B cell (primary cell): Measurements from ENCODE around the gene STYXL1. TPM values are rescaled to one million over a fixed set of nuclear protein-coding genes. Genes with fewer than 3 reads are reported as not detected.
"Not testable (repeated sequence)": the region's sequence is repeated elsewhere in the genome, so short reads cannot be mapped to it uniquely, and the experiment has no call there.

Experiments used
- ATAC-seq: fragments of 200-7000 bp; cut with Tn5 transposase; one replicate; pipeline ENCODE4 v1.10.0; 2021; ENCODE audit warnings: low read depth, mild to moderate bottlenecking, moderate number of reproducible peaks, moderate library complexity
- CTCF ChIA-PET: fragments of 350-600 bp; sonication (Branson Sonifier 250); formaldehyde crosslinking; loops from one replicate; lab custom pipeline; 2021; ENCODE audit warnings: antibody characterized with exemption, inconsistent platforms; lab: Charles Lee
- POLR2A ChIA-PET: fragments of 350-600 bp; sonication (Branson Sonifier 250); formaldehyde crosslinking; loops from one replicate; lab custom pipeline; 2021; ENCODE audit warnings: antibody characterized with exemption; lab: Charles Lee
- DNase-seq: peaks from one replicate; pipeline ENCODE4 v3.0.0; 2013
- H2AFZ ChIP-seq: 2 replicates; pipeline ENCODE4 v1.6.1; 2012; ENCODE audit warnings: mild to moderate bottlenecking, low read depth, low read length; ENCODE audit not compliant: insufficient read depth, poor library complexity, severe bottlenecking
- H3K27ac ChIP-seq, 2 donors: 1 replicate in 1 of 2; 2 replicates in 1 of 2; pipeline ENCODE4 v1.5.1; 2012 to 2013; ENCODE audit warnings: low read length in 2 of 2, mild to moderate bottlenecking in 2 of 2, moderate library complexity in 1 of 2
- H3K27me3 ChIP-seq, 4 experiments: fragments of 200-600 bp in 1 of 4; sonication (generic) in 1 of 4; replicated peaks in 1 of 4; 1 replicate in 2 of 4; 2 replicates in 2 of 4; pipeline versions ENCODE4 v1.6.1 to v1.7.0; 2013 to 2016; ENCODE audit warnings: low read length in 3 of 4, mild to moderate bottlenecking in 2 of 4, mixed read lengths in 1 of 4, moderate library complexity in 1 of 4; ENCODE audit not compliant: insufficient read depth in 4 of 4, control insufficient read depth in 3 of 4; ENCODE audit errors: control extremely low read depth in 1 of 4
- H3K36me3 ChIP-seq, 2 experiments: replicated peaks in 1 of 2; 1 replicate in 1 of 2; 2 replicates in 1 of 2; pipeline versions ENCODE4 v1.6.1 to v1.7.1; 2013; ENCODE audit warnings: low read length in 1 of 2; ENCODE audit not compliant: insufficient read depth in 2 of 2, control insufficient read depth in 1 of 2; ENCODE audit errors: control extremely low read depth in 1 of 2, extremely low read depth in 1 of 2
- H3K4me1 ChIP-seq, 2 donors: fragments of 200-600 bp in 1 of 2; sonication (generic) in 1 of 2; 1 replicate in 1 of 2; 2 replicates in 1 of 2; pipeline versions ENCODE4 v1.5.1 to v1.6.1; 2013 to 2017; ENCODE audit warnings: low read length in 2 of 2; ENCODE audit not compliant: control insufficient read depth in 2 of 2, insufficient read depth in 2 of 2
- H3K4me2 ChIP-seq: replicated peaks from 2 replicates; pipeline ENCODE3; 2012; ENCODE audit warnings: mild to moderate bottlenecking, low read depth, low read length; ENCODE audit not compliant: poor library complexity, severe bottlenecking
- H3K4me3 ChIP-seq, 5 experiments: fragments of 200-600 bp in 1 of 5; sonication (generic) in 1 of 5; 1 replicate in 3 of 5; 2 replicates in 2 of 5; pipeline versions ENCODE4 v1.5.1 to v1.7.0; 2011 to 2016; ENCODE audit warnings: low read length in 4 of 5, mild to moderate bottlenecking in 4 of 5, low read depth in 2 of 5, control low read depth in 1 of 5, moderate library complexity in 1 of 5; ENCODE audit not compliant: insufficient read depth in 1 of 5; ENCODE audit errors: control extremely low read depth in 1 of 5, extremely low read depth in 1 of 5
- H3K79me2 ChIP-seq: fragments of 200-600 bp; sonication (generic); one replicate; pipeline ENCODE4 v1.6.0; 2016; ENCODE audit warnings: low read length; ENCODE audit not compliant: control insufficient read depth, insufficient read depth
- H3K9ac ChIP-seq: fragments of 200-600 bp; sonication (generic); 2 replicates; pipeline ENCODE4 v1.6.1; 2017; ENCODE audit warnings: mild to moderate bottlenecking, low read length, moderate library complexity
- H3K9me3 ChIP-seq, 3 donors: one replicate each; pipeline versions ENCODE4 v1.6.1 to v1.7.1; 2013; ENCODE audit warnings: low read length in 2 of 3; ENCODE audit not compliant: control insufficient read depth in 2 of 3, insufficient read depth in 1 of 3; ENCODE audit errors: control extremely low read depth in 1 of 3
- H4K20me1 ChIP-seq: 2 replicates; pipeline ENCODE4 v1.6.0; 2012; ENCODE audit warnings: mild to moderate bottlenecking, low read length; ENCODE audit not compliant: insufficient read depth, control insufficient read depth, poor library complexity, severe bottlenecking
- H3K27ac Mint-ChIP-seq: one replicate; pipeline ENCODE4 v1.8.0; 2021; ENCODE audit warnings: mixed read lengths
- H3K27me3 Mint-ChIP-seq: one replicate; pipeline ENCODE4 v1.8.0; 2021; ENCODE audit warnings: mixed read lengths
- H3K4me1 Mint-ChIP-seq: one replicate; pipeline ENCODE4 v1.8.0; 2021; ENCODE audit warnings: mixed read lengths
- H3K4me3 Mint-ChIP-seq: one replicate; pipeline ENCODE4 v1.8.0; 2021; ENCODE audit warnings: mixed read lengths
- H3K9me3 Mint-ChIP-seq: one replicate; pipeline ENCODE4 v1.8.0; 2022; ENCODE audit warnings: mixed read lengths; ENCODE audit not compliant: insufficient read depth
- WGBS: methylation state at CpG from one replicate; pipeline ENCODE4 v1.1.5; 2013; ENCODE audit warnings: missing lambda C conversion rate; ENCODE audit not compliant: insufficient coverage; 5-methylcytosine and 5-hydroxymethylcytosine counted together
- intact Hi-C: fragments of 100-400 bp; cut with micrococcal nuclease; formaldehyde crosslinking; loops from one replicate; pipeline ENCODE4 v1.10.0; 2022
- polyA plus RNA-seq: library from polyadenylated mRNA; depleted of rRNA; stranded (reverse); fragments of >200 nt; gene quantifications from 2 replicates; pipeline ENCODE4 v1.2.3, GENCODE V29; 2012
- total RNA-seq, 2 donors: library from RNA; stranded (reverse); fragments of 120-200 nt in 1 of 2; gene quantifications; 1 replicate in 1 of 2; 2 replicates in 1 of 2; pipeline versions ENCODE4 v1.2.3 to v1.2.4, GENCODE V29; 2013 to 2022
- TF ChIP-seq, protein P1 (sequence below): fragments of 200-600 bp; IDR thresholded peaks from one replicate; pipeline ENCODE4 v1.8.0; 2022; ENCODE audit warnings: antibody characterized with exemption, mild to moderate bottlenecking

The STYXL1 gene
- total and polyA plus RNA-seq, 2 donors (not counting 1 experiment from before 2014, with no cell fraction given) = 15.2 to 29.3 TPM

DNA sequence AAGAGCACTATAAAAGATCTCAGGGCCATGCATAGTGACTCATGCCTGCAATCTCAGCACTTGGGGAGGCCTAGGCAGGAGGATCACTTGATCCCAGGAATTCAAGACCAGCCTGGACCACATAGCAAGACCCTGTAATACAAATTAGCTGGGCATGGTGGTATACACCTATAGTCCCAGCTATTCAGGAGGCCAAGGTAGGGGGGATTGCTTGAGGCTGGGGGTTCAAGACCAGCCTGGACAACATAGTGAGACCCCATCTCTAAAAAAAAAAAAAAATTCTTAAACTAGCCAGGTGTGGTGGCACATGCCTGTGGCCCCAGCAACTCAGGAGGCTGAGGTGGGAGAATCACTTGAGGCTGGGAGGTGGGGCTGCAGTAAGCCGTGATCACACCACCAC is 15.8 kb downstream of the STYXL1 start:
- WGBS = 100% methylated on average over 1 of the region's 1 CpG
- Mint-ChIP-seq H3K27ac (no peak overlapping the region), H3K4me1 (no peaks in the 10 kb centered on the region), H3K9me3 (no peaks in the 10 kb centered on the region), H3K4me3 (no peak overlapping the region), H3K27me3 (no peaks in the 10 kb centered on the region)
- H3K36me3 ChIP-seq = peaks cover 0 to 8% of the 10 kb centered on the region in 2 experiments
- intact Hi-C loops = no loop called here
- peaks cover 4% of the 10 kb centered on the region for H4K20me1 ChIP-seq
- CTCF ChIA-PET = interaction anchor here (1.2 kb wide), 1 partner anchor 12 kb away, joined by 4 read pairs; no protein-coding TSS in a partner anchor
- DNase-seq (no peak), ATAC-seq (no peak)
- no peak overlapping the region for H3K4me2 ChIP-seq
- no peaks in the 10 kb centered on the region for H3K9me3 ChIP-seq
- no peaks in the 10 kb centered on the region for H3K4me1 ChIP-seq
- no peak overlapping the region for H2AFZ ChIP-seq
- TF ChIP-seq, protein P1, sequence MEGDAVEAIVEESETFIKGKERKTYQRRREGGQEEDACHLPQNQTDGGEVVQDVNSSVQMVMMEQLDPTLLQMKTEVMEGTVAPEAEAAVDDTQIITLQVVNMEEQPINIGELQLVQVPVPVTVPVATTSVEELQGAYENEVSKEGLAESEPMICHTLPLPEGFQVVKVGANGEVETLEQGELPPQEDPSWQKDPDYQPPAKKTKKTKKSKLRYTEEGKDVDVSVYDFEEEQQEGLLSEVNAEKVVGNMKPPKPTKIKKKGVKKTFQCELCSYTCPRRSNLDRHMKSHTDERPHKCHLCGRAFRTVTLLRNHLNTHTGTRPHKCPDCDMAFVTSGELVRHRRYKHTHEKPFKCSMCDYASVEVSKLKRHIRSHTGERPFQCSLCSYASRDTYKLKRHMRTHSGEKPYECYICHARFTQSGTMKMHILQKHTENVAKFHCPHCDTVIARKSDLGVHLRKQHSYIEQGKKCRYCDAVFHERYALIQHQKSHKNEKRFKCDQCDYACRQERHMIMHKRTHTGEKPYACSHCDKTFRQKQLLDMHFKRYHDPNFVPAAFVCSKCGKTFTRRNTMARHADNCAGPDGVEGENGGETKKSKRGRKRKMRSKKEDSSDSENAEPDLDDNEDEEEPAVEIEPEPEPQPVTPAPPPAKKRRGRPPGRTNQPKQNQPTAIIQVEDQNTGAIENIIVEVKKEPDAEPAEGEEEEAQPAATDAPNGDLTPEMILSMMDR = no peak
- POLR2A ChIA-PET = no interaction called here
- no peaks in the 10 kb centered on the region for H3K79me2 ChIP-seq
- H3K4me3 ChIP-seq = no peak overlapping the region
- H3K9ac ChIP-seq = no peak overlapping the region
- H3K27me3 ChIP-seq = no peaks in the 10 kb centered on the region
- no peak overlapping the region for H3K27ac ChIP-seq

DNA sequence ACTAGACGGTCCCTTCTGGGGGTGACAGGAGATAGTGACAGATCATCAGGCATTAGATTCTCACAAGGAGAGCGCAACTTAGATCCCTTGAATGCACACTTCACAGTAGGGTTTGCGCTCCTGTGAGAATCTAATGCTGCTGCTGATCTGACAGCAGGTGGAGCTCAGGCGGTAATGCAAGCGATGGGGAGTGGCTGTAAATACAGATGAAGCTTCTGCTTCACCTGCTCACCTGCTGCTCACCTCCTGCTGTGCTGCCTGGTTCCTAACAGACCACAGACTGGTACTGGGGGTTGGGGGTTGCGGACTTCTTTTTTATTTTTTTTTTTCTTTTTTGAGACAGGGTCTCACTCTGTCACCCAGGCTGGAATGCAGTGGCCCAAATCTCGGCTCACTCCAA is 18.1 kb downstream of the STYXL1 start:
- H3K9me3 ChIP-seq, H3K4me1 Mint-ChIP-seq, H3K79me2 ChIP-seq, DNase-seq, H3K4me2 ChIP-seq, H3K27me3 ChIP-seq, H3K4me3 ChIP-seq, H3K4me3 Mint-ChIP-seq, ATAC-seq, H3K4me1 ChIP-seq, H4K20me1 ChIP-seq, H3K27ac Mint-ChIP-seq, H2AFZ ChIP-seq, H3K27ac ChIP-seq, POLR2A ChIA-PET, CTCF ChIA-PET, intact Hi-C loops, H3K9ac ChIP-seq, H3K9me3 Mint-ChIP-seq, H3K27me3 Mint-ChIP-seq: not testable (repeated sequence)
- WGBS = 100% methylated on average over 5 of the region's 7 CpGs
- peaks cover 0 to 12% of the 10 kb centered on the region in 2 experiments for H3K36me3 ChIP-seq
